Thyroid gland (tissue), 4 donors: ENCODE results near the gene PRRG4.

Source experiments
- POLR2A ChIP-seq, 2 donors: fragments of 450-650 bp; IDR thresholded peaks; one replicate each; pipeline ENCODE4 v1.6.1; 2017; ENCODE audit warnings: antibody characterized with exemption in 2 of 2, mild to moderate bottlenecking in 2 of 2, moderate library complexity in 1 of 2
- TF ChIP-seq, protein P1 (sequence below), 6 experiments: fragments of 200-600 bp in 3 of 6; fragments of 450-650 bp in 3 of 6; sonication (generic) in 3 of 6; IDR thresholded peaks; one replicate each; pipeline ENCODE4 v1.5.1; 2016 to 2019; ENCODE audit warnings: antibody characterized with exemption in 6 of 6, mild to moderate bottlenecking in 2 of 6, inconsistent platforms in 1 of 6, moderate library complexity in 1 of 6

DNA sequence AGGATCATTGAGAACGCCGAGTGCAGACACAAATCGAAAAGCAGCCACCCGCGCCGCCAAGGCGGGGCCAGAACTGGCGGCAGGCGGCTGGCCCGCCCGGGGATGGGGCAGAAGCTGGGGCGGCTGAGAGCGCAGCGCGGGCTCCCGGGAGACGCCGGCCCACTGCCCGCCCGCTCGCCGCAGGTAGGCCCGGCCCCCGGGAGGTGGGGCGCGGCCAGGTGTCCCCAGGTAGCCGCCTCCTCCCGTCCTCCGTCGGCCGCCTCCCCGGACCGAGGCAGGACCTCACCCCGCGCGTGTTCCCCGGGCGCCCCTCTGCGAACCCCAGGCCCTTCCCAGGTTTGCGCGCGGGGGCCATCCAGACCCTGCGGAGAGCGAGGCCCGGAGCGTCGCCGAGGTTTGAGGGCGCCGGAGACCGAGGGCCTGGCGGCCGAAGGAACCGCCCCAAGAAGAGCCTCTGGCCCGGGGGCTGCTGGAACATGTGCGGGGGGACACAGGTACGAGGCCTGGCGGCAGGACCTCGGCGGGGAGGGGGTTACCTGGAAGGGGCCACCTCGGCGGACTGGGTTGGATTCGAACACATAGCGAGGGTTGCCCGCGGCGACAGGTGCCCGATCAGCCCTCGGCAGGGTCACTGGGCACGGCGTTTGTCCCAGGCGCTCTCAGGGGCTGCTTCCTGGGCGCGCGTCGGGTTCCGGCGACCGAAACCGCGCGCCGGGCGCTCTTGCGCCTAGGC, at the start of gene PRRG4:
- TF ChIP-seq, protein P1, sequence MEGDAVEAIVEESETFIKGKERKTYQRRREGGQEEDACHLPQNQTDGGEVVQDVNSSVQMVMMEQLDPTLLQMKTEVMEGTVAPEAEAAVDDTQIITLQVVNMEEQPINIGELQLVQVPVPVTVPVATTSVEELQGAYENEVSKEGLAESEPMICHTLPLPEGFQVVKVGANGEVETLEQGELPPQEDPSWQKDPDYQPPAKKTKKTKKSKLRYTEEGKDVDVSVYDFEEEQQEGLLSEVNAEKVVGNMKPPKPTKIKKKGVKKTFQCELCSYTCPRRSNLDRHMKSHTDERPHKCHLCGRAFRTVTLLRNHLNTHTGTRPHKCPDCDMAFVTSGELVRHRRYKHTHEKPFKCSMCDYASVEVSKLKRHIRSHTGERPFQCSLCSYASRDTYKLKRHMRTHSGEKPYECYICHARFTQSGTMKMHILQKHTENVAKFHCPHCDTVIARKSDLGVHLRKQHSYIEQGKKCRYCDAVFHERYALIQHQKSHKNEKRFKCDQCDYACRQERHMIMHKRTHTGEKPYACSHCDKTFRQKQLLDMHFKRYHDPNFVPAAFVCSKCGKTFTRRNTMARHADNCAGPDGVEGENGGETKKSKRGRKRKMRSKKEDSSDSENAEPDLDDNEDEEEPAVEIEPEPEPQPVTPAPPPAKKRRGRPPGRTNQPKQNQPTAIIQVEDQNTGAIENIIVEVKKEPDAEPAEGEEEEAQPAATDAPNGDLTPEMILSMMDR (IDR thresholded peaks at IDR 0.05) = no peak
- peak in 1 of 2 donors; percentile 89 for TF ChIP-seq POLR2A (IDR thresholded peaks at IDR 0.05)
